MCF 10A (cell line): ENCODE data around the gene ARHGAP18. TPM values are rescaled to one million over a fixed set of nuclear protein-coding genes. Genes with fewer than 3 reads are reported as not detected.

ENCODE experiments used
- BruUV-seq: library from RNA; stranded (reverse); fragments of 400-500 nt; replicated peaks from 2 replicates; lab custom pipeline; 2021; lab: Mats Ljungman, UMichigan
- CTCF ChIA-PET: fragments of 300-600 bp; sonication (Branson Sonifier 250); formaldehyde crosslinking; extraction: SDS; loops from one replicate; lab custom pipeline; 2021; ENCODE audit warnings: antibody characterized with exemption, inconsistent platforms; lab: Yijun Ruan, JAX
- POLR2A ChIA-PET: fragments of 300-600, 350-650 bp; sonication (Branson Sonifier 250); formaldehyde crosslinking; extraction: SDS; loops from one replicate; lab custom pipeline; 2020; ENCODE audit warnings: antibody characterized with exemption, inconsistent platforms; lab: Yijun Ruan, JAX
- DNase-seq: peaks from one replicate; pipeline ENCODE4 v3.0.0-alpha.2; 2018; ENCODE audit not compliant: unreplicated experiment
- H3K27ac Mint-ChIP-seq: one replicate; pipeline ENCODE4 v1.8.0; 2022; ENCODE audit warnings: mild to moderate bottlenecking, low read depth, mixed read lengths; ENCODE audit not compliant: unreplicated experiment
- H3K27me3 Mint-ChIP-seq: one replicate; pipeline ENCODE4 v1.8.0; 2022; ENCODE audit warnings: mixed read lengths; ENCODE audit not compliant: insufficient read depth, unreplicated experiment
- H3K36me3 Mint-ChIP-seq: one replicate; pipeline ENCODE4 v1.8.0; 2022; ENCODE audit warnings: mild to moderate bottlenecking, moderate library complexity, mixed read lengths; ENCODE audit not compliant: insufficient read depth, unreplicated experiment
- H3K4me1 Mint-ChIP-seq: one replicate; pipeline ENCODE4 v1.8.0; 2022; ENCODE audit warnings: mixed read lengths; ENCODE audit not compliant: insufficient read depth, unreplicated experiment
- H3K4me3 Mint-ChIP-seq: one replicate; pipeline ENCODE4 v1.8.0; 2022; ENCODE audit warnings: mild to moderate bottlenecking, moderate library complexity, mixed read lengths; ENCODE audit not compliant: unreplicated experiment
- H3K9me3 Mint-ChIP-seq: one replicate; pipeline ENCODE4 v1.8.0; 2022; ENCODE audit warnings: mixed read lengths; ENCODE audit not compliant: unreplicated experiment
- intact Hi-C: fragments of 100-400 bp; cut with micrococcal nuclease; formaldehyde crosslinking; loops from 2 replicates; pipeline ENCODE4 v1.14.1; 2022
- total RNA-seq: library from RNA; stranded (reverse); gene quantifications from 2 replicates; pipeline ENCODE4 v1.2.3, GENCODE V29; 2022
- TF ChIP-seq, protein P1 (sequence below): fragments of 200-600 bp; IDR thresholded peaks from one replicate; pipeline ENCODE4 v1.8.0; 2022; ENCODE audit warnings: antibody characterized with exemption, mild to moderate bottlenecking; ENCODE audit not compliant: unreplicated experiment

Gene ARHGAP18
- total RNA-seq, 1 experiment from 2014 or later: 22.9 TPM

DNA sequence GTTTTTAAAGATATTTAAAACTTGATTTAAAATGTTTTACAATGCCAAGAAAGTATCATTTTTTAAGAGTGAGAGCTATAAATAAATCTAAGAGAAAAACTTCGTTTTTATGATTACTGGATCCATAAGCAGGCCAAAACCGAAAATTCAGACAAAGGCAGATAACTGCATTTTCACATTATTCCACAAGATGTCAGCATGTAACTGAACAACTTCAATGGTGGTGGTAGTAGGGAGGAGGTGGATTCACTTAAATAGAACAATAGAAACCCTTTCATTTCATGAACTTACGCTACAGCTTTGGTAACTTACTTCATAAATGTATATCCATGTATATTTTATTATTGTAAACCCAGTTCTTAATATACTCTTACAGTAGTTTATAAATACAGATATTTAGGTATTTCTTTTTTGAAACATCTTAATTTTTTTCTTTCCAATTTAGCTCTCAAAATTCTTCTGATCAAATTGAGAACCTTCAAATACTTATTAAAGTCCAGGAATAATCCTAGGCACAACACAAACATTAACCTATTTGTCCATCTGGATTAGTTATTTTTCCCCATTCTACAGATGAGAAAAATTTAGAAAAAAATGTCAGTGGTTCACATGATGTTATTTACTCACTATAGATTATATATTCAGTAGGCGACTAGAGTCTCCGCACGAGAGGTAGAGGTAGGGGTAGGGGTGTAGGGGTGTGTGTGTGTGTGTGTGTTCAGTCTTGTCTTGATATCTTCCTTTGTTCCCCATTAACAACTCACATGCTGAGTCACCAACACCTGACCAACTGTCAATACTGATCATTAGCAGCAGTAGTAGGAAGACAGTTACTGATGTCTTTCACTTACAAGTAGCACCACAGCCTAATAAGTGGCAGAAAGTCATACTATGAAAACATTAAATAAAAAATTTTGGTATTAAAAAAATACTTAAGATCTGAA, 111.5 kb downstream of the ARHGAP18 start:
- POLR2A ChIA-PET: interaction anchor here (0.7 to 3.3 kb wide), 8 partner anchors 73 to 423 kb away, joined by 3 to 26 read pairs (median 6); partner anchors contain the start of gene ARHGAP18
- no peaks in the 10 kb centered on the region for H3K36me3 Mint-ChIP-seq
- CTCF ChIA-PET: interaction anchor here (0.6 to 14.4 kb wide), 50 partner anchors 9 to 1245 kb away, joined by 3 to 315 read pairs (median 4); partner anchors contain the start of gene ARHGAP18
- H3K4me1 Mint-ChIP-seq: no peaks in the 10 kb centered on the region
- peak; percentile 77 for DNase-seq
- TF ChIP-seq, protein P1, sequence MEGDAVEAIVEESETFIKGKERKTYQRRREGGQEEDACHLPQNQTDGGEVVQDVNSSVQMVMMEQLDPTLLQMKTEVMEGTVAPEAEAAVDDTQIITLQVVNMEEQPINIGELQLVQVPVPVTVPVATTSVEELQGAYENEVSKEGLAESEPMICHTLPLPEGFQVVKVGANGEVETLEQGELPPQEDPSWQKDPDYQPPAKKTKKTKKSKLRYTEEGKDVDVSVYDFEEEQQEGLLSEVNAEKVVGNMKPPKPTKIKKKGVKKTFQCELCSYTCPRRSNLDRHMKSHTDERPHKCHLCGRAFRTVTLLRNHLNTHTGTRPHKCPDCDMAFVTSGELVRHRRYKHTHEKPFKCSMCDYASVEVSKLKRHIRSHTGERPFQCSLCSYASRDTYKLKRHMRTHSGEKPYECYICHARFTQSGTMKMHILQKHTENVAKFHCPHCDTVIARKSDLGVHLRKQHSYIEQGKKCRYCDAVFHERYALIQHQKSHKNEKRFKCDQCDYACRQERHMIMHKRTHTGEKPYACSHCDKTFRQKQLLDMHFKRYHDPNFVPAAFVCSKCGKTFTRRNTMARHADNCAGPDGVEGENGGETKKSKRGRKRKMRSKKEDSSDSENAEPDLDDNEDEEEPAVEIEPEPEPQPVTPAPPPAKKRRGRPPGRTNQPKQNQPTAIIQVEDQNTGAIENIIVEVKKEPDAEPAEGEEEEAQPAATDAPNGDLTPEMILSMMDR: peak; percentile 71
- no peak overlapping the region for H3K27ac Mint-ChIP-seq
- no peaks in the 10 kb centered on the region for H3K27me3 Mint-ChIP-seq
- intact Hi-C loops: loop anchor here (1.0 kb wide), 5 partner anchors 69 to 423 kb away; no protein-coding TSS in a partner anchor
- no peaks in the 10 kb centered on the region for H3K9me3 Mint-ChIP-seq
- no peak overlapping the region for H3K4me3 Mint-ChIP-seq
- no TSS peak for BruUV-seq

GRCh38 chr6:129597023-129597713, 112.8 kb downstream of the ARHGAP18 start:
- TF ChIP-seq, protein P1: no peak
- Mint-ChIP-seq H3K36me3 (no peaks in the 10 kb centered on the region), H3K9me3 (no peaks in the 10 kb centered on the region), H3K27ac (no peak overlapping the region), H3K4me1 (no peaks in the 10 kb centered on the region), H3K27me3 (no peaks in the 10 kb centered on the region), H3K4me3 (no peak overlapping the region)
- ChIA-PET POLR2A (interaction anchor here (0.7 to 3.3 kb wide), 10 partner anchors 58 to 424 kb away, joined by 3 to 26 read pairs (median 6); partner anchors contain the start of gene ARHGAP18), CTCF (interaction anchor here (0.6 to 14.4 kb wide), 36 partner anchors 8 to 457 kb away, joined by 3 to 315 read pairs (median 5); partner anchors contain the start of gene ARHGAP18)
- intact Hi-C loops: no loop called here
- no TSS peak for BruUV-seq
- DNase-seq: no peak

DNA sequence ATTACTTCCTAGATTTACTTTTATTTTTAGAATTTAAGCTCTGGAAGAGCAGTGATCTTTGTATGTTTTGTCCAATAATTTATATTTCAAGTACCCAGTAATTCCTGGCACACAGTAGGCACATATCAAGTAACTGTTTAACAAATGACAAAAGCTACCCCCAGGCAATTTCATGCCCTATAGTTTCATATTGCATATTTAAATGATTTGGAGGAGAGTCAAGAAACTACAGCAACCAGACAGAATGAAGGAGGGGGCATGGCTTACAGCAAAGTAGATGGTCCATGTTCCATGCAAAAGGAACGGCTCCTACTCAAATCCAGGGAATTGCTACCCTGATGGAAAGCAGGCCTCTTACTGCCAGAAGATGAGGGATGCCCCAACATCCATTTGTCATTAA, 113.5 kb downstream of the ARHGAP18 start:
- no TSS peak for BruUV-seq
- DNase-seq: peak; percentile 16
- Mint-ChIP-seq H3K9me3 (no peaks in the 10 kb centered on the region), H3K27me3 (no peaks in the 10 kb centered on the region), H3K27ac (no peak overlapping the region), H3K4me3 (no peak overlapping the region), H3K36me3 (no peaks in the 10 kb centered on the region), H3K4me1 (no peaks in the 10 kb centered on the region)
- POLR2A ChIA-PET: interaction anchor here (0.8 to 3.3 kb wide), 5 partner anchors 95 to 152 kb away, joined by 3 to 26 read pairs (median 6); no protein-coding TSS in a partner anchor
- TF ChIP-seq, protein P1: no peak
- intact Hi-C loops: no loop called here
- CTCF ChIA-PET: interaction anchor here (0.6 to 14.4 kb wide), 13 partner anchors 7 to 293 kb away, joined by 3 to 315 read pairs (median 5); partner anchors contain the start of gene ARHGAP18
